GM23338 (cell line): ENCODE results near the gene NAP1L2. TPM values are rescaled to one million over a fixed set of nuclear protein-coding genes. Genes with fewer than 3 reads are reported as not detected.

Experiments used
- ATAC-seq: fragments of 200-7000 bp; cut with Tn5 transposase; 3 replicates; pipeline ENCODE4 v1.9.1; 2020
- DNase-seq: peaks from one replicate; pipeline ENCODE4 v3.0.0-alpha.2; 2015; ENCODE audit warnings: low spot score
- H2AFZ ChIP-seq: fragments of 200-600 bp; sonication (generic); 2 replicates; pipeline ENCODE4 v1.8.0; 2016; ENCODE audit warnings: antibody characterized with exemption, mild to moderate bottlenecking, moderate library complexity
- H3F3A ChIP-seq: fragments of 200-600 bp; sonication (generic); replicated peaks from 2 replicates; pipeline ENCODE4 v1.8.0; 2017; ENCODE audit warnings: antibody characterized with exemption, mixed run types, low read depth
- H3K27ac ChIP-seq: fragments of 200-600 bp; sonication (generic); 2 replicates; pipeline ENCODE4 v1.6.1; 2016; ENCODE audit warnings: low read depth
- H3K27me3 ChIP-seq: fragments of 200-600 bp; sonication (generic); 2 replicates; pipeline ENCODE4 v1.8.0; 2016; ENCODE audit warnings: mild to moderate bottlenecking, mixed run types, moderate library complexity; ENCODE audit not compliant: insufficient read depth
- H3K36me3 ChIP-seq: fragments of 200-600 bp; sonication (generic); 2 replicates; pipeline ENCODE4 v1.8.0; 2016; ENCODE audit warnings: mild to moderate bottlenecking; ENCODE audit not compliant: insufficient read depth
- H3K4me1 ChIP-seq: fragments of 200-600 bp; sonication (generic); 2 replicates; pipeline ENCODE4 v1.8.0; 2016; ENCODE audit warnings: mild to moderate bottlenecking, moderate library complexity; ENCODE audit not compliant: insufficient read depth
- H3K4me2 ChIP-seq: fragments of 200-600 bp; sonication (generic); 2 replicates; pipeline ENCODE4 v1.7.1; 2017; ENCODE audit warnings: mixed run types
- H3K4me3 ChIP-seq: fragments of 200-600 bp; sonication (generic); 2 replicates; pipeline ENCODE4 v1.6.1; 2016; ENCODE audit warnings: mixed run types
- H3K79me2 ChIP-seq: fragments of 200-600 bp; sonication (generic); replicated peaks from 2 replicates; pipeline ENCODE4 v1.8.0; 2017; ENCODE audit warnings: mild to moderate bottlenecking; ENCODE audit not compliant: insufficient read depth
- H3K9me2 ChIP-seq: fragments of 200-600 bp; sonication (generic); 2 replicates; pipeline ENCODE4 v1.8.0; 2017; ENCODE audit not compliant: insufficient read depth
- H4K20me1 ChIP-seq: fragments of 200-600 bp; sonication (generic); replicated peaks from 2 replicates; pipeline ENCODE4 v1.8.0; 2017; ENCODE audit warnings: mild to moderate bottlenecking; ENCODE audit not compliant: insufficient read depth
- H3K27ac Mint-ChIP-seq: 2 replicates; pipeline ENCODE4 v1.8.0; 2020; ENCODE audit warnings: inconsistent platforms, mild to moderate bottlenecking, moderate library complexity, mixed read lengths
- H3K27me3 Mint-ChIP-seq: 3 replicates; pipeline ENCODE4 v1.8.0; 2022; ENCODE audit warnings: low read depth, mild to moderate bottlenecking, moderate library complexity, mixed read lengths, inconsistent platforms; ENCODE audit not compliant: insufficient read depth, poor library complexity
- H3K36me3 Mint-ChIP-seq: 3 replicates; pipeline ENCODE4 v1.8.0; 2021; ENCODE audit warnings: low read depth, mild to moderate bottlenecking, inconsistent platforms, moderate library complexity, mixed read lengths
- H3K4me1 Mint-ChIP-seq: 3 replicates; pipeline ENCODE4 v1.8.0; 2020; ENCODE audit warnings: mild to moderate bottlenecking, inconsistent platforms, mixed read lengths
- H3K4me3 Mint-ChIP-seq: 3 replicates; pipeline ENCODE4 v1.8.0; 2021; ENCODE audit warnings: moderate library complexity, mild to moderate bottlenecking, inconsistent platforms, mixed read lengths
- H3K9me3 Mint-ChIP-seq: 3 replicates; pipeline ENCODE4 v1.8.0; 2020; ENCODE audit warnings: moderate library complexity, mild to moderate bottlenecking, inconsistent platforms, mixed read lengths
- CREB1 ChIP-seq: fragments of 250-450 bp; sonication (Bioruptor Pico); IDR thresholded peaks from 2 replicates; pipeline ENCODE4 v1.5.0; 2020; ENCODE audit warnings: low read depth, mild to moderate bottlenecking, moderate library complexity
- EZH2 ChIP-seq: fragments of 200-600 bp; sonication (generic); IDR thresholded peaks from one replicate; pipeline ENCODE4 v1.8.0; 2017; ENCODE audit warnings: antibody characterized with exemption, mild to moderate bottlenecking, low read depth; ENCODE audit not compliant: unreplicated experiment
- EZH2phosphoT487 ChIP-seq: fragments of 200-600 bp; sonication (generic); IDR thresholded peaks from one replicate; pipeline ENCODE4 v1.8.1; 2018; ENCODE audit warnings: antibody characterized with exemption; ENCODE audit not compliant: unreplicated experiment
- JUNB ChIP-seq: IDR thresholded peaks from one replicate; pipeline ENCODE4 v1.6.1; 2016; ENCODE audit warnings: antibody characterized with exemption; ENCODE audit not compliant: unreplicated experiment
- NANOG ChIP-seq: IDR thresholded peaks from 2 replicates; pipeline ENCODE4 v1.6.1; 2016; ENCODE audit warnings: antibody characterized with exemption, borderline replicate concordance
- POLR2AphosphoS5 ChIP-seq: IDR thresholded peaks from 2 replicates; pipeline ENCODE4 v1.6.1; 2016; ENCODE audit warnings: antibody characterized with exemption, low read depth
- STAT1 ChIP-seq: IDR thresholded peaks from one replicate; pipeline ENCODE4 v1.6.1; 2016; ENCODE audit warnings: antibody characterized with exemption; ENCODE audit not compliant: unreplicated experiment
- ZNF114 ChIP-seq: fragments of 250-450 bp; sonication (Bioruptor Pico); IDR thresholded peaks from 2 replicates; pipeline ENCODE4 v1.5.0; 2020; ENCODE audit warnings: mild to moderate bottlenecking, moderate library complexity
- ZNF331 ChIP-seq: fragments of 250-450 bp; sonication (Bioruptor Pico); IDR thresholded peaks from 2 replicates; pipeline ENCODE4 v1.5.0; 2020; ENCODE audit warnings: low read depth, mild to moderate bottlenecking, moderate library complexity
- polyA plus RNA-seq: library from polyadenylated mRNA; unstranded; fragments of >200 nt; fragmentation: Nextera tagmentation; extraction: Ambion mirVana; gene quantifications from 2 replicates; pipeline ENCODE4 v1.2.1, GENCODE V29; 2016
- total RNA-seq: library from RNA; depleted of rRNA; stranded (reverse); fragments of >200 nt; shearing (Covaris generic); gene quantifications from 2 replicates; pipeline ENCODE4 v1.2.3, GENCODE V29; 2014
- TF ChIP-seq, protein P1 (sequence below): IDR thresholded peaks from 2 replicates; pipeline ENCODE4 v1.6.1; 2016; ENCODE audit warnings: antibody characterized with exemption
- TF ChIP-seq, protein P2 (sequence below), 2 experiments: fragments of 200-600 bp in 1 of 2; sonication (generic) in 1 of 2; conservative IDR thresholded peaks; 2 replicates each; pipeline versions ENCODE4 v1.5.1 to v1.6.1; 2016 to 2017; ENCODE audit warnings: antibody characterized with exemption in 2 of 2, low read depth in 2 of 2, mild to moderate bottlenecking in 2 of 2, moderate library complexity in 1 of 2
- TF ChIP-seq, protein P3 (sequence below): IDR thresholded peaks from one replicate; pipeline ENCODE4 v1.6.1; 2018; ENCODE audit warnings: antibody characterized with exemption; ENCODE audit not compliant: unreplicated experiment
- TF ChIP-seq, protein P4 (sequence below): fragments of 250-450 bp; sonication (Bioruptor Pico); IDR thresholded peaks from 2 replicates; pipeline ENCODE4 v1.5.0; 2020; ENCODE audit warnings: mild to moderate bottlenecking, moderate library complexity

NAP1L2 gene
- total and polyA plus RNA-seq, 2 experiments from 2014 or later: 11.4 to 16.2 TPM

DNA sequence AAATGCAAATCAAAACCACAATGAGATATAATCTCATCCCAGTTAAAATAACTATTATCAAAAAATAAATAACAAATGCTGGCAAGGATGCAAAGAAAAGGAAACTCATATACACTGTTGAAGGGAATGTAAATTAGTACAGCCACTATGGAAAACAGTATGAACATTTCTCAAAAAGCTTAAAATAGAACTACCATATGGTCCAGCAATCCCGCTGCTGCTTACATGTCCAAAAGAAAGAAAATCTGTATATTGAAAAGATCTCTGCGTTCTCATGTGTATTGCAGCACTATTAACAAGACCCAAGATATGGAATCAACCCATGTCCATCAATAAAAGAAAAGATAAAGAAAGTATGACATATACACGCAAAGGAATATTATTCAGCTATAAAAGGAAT is 3.0 kb upstream of the NAP1L2 start:
- H4K20me1 ChIP-seq: no peaks in the 10 kb centered on the region
- H3K79me2 ChIP-seq: peaks cover 9% of the 10 kb centered on the region
- Mint-ChIP-seq H3K4me1 (peaks cover 7% of the 10 kb centered on the region; the same call in 2 of the 3 replicates), H3K4me3 (no peak overlapping the region), H3K27ac (no peak overlapping the region), H3K36me3 (peaks cover 4% of the 10 kb centered on the region; the same call in 1 of the 3 replicates), H3K27me3 (peaks cover 2% of the 10 kb centered on the region), H3K9me3 (peaks cover 2% of the 10 kb centered on the region; the same call in 2 of the 3 replicates)
- H3K27me3 ChIP-seq: no peaks in the 10 kb centered on the region
- no peak overlapping the region for H2AFZ ChIP-seq
- H3K4me3 ChIP-seq: no peak overlapping the region
- H3K36me3 ChIP-seq: no peaks in the 10 kb centered on the region
- peaks cover 11% of the 10 kb centered on the region; the same call in 1 of the 2 replicates for H3K4me1 ChIP-seq
- no peak overlapping the region for H3K27ac ChIP-seq
- DNase-seq (no peak), ATAC-seq (no peak)
- no peaks in the 10 kb centered on the region for H3K9me2 ChIP-seq
- H3K4me2 ChIP-seq: no peak overlapping the region
- H3F3A ChIP-seq: no peaks in the 10 kb centered on the region
- TF ChIP-seq EZH2phosphoT487 (no peak), EZH2 (no peak), POLR2AphosphoS5 (no peak), STAT1 (no peak), JUNB (no peak), ZNF331 (CRISPR knock-in tag) (no peak), NANOG (no peak), ZNF114 (CRISPR knock-in tag) (no peak), CREB1 (CRISPR knock-in tag) (no peak)
- TF ChIP-seq, protein P1, sequence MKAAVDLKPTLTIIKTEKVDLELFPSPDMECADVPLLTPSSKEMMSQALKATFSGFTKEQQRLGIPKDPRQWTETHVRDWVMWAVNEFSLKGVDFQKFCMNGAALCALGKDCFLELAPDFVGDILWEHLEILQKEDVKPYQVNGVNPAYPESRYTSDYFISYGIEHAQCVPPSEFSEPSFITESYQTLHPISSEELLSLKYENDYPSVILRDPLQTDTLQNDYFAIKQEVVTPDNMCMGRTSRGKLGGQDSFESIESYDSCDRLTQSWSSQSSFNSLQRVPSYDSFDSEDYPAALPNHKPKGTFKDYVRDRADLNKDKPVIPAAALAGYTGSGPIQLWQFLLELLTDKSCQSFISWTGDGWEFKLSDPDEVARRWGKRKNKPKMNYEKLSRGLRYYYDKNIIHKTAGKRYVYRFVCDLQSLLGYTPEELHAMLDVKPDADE: no peak
- TF ChIP-seq, protein P2, sequence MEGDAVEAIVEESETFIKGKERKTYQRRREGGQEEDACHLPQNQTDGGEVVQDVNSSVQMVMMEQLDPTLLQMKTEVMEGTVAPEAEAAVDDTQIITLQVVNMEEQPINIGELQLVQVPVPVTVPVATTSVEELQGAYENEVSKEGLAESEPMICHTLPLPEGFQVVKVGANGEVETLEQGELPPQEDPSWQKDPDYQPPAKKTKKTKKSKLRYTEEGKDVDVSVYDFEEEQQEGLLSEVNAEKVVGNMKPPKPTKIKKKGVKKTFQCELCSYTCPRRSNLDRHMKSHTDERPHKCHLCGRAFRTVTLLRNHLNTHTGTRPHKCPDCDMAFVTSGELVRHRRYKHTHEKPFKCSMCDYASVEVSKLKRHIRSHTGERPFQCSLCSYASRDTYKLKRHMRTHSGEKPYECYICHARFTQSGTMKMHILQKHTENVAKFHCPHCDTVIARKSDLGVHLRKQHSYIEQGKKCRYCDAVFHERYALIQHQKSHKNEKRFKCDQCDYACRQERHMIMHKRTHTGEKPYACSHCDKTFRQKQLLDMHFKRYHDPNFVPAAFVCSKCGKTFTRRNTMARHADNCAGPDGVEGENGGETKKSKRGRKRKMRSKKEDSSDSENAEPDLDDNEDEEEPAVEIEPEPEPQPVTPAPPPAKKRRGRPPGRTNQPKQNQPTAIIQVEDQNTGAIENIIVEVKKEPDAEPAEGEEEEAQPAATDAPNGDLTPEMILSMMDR (conservative IDR thresholded peaks at IDR 0.05; ENCODE audit: low read depth in 2 of 2): no peak
- TF ChIP-seq, protein P3, sequence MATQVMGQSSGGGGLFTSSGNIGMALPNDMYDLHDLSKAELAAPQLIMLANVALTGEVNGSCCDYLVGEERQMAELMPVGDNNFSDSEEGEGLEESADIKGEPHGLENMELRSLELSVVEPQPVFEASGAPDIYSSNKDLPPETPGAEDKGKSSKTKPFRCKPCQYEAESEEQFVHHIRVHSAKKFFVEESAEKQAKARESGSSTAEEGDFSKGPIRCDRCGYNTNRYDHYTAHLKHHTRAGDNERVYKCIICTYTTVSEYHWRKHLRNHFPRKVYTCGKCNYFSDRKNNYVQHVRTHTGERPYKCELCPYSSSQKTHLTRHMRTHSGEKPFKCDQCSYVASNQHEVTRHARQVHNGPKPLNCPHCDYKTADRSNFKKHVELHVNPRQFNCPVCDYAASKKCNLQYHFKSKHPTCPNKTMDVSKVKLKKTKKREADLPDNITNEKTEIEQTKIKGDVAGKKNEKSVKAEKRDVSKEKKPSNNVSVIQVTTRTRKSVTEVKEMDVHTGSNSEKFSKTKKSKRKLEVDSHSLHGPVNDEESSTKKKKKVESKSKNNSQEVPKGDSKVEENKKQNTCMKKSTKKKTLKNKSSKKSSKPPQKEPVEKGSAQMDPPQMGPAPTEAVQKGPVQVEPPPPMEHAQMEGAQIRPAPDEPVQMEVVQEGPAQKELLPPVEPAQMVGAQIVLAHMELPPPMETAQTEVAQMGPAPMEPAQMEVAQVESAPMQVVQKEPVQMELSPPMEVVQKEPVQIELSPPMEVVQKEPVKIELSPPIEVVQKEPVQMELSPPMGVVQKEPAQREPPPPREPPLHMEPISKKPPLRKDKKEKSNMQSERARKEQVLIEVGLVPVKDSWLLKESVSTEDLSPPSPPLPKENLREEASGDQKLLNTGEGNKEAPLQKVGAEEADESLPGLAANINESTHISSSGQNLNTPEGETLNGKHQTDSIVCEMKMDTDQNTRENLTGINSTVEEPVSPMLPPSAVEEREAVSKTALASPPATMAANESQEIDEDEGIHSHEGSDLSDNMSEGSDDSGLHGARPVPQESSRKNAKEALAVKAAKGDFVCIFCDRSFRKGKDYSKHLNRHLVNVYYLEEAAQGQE: no peak
- TF ChIP-seq, protein P4, sequence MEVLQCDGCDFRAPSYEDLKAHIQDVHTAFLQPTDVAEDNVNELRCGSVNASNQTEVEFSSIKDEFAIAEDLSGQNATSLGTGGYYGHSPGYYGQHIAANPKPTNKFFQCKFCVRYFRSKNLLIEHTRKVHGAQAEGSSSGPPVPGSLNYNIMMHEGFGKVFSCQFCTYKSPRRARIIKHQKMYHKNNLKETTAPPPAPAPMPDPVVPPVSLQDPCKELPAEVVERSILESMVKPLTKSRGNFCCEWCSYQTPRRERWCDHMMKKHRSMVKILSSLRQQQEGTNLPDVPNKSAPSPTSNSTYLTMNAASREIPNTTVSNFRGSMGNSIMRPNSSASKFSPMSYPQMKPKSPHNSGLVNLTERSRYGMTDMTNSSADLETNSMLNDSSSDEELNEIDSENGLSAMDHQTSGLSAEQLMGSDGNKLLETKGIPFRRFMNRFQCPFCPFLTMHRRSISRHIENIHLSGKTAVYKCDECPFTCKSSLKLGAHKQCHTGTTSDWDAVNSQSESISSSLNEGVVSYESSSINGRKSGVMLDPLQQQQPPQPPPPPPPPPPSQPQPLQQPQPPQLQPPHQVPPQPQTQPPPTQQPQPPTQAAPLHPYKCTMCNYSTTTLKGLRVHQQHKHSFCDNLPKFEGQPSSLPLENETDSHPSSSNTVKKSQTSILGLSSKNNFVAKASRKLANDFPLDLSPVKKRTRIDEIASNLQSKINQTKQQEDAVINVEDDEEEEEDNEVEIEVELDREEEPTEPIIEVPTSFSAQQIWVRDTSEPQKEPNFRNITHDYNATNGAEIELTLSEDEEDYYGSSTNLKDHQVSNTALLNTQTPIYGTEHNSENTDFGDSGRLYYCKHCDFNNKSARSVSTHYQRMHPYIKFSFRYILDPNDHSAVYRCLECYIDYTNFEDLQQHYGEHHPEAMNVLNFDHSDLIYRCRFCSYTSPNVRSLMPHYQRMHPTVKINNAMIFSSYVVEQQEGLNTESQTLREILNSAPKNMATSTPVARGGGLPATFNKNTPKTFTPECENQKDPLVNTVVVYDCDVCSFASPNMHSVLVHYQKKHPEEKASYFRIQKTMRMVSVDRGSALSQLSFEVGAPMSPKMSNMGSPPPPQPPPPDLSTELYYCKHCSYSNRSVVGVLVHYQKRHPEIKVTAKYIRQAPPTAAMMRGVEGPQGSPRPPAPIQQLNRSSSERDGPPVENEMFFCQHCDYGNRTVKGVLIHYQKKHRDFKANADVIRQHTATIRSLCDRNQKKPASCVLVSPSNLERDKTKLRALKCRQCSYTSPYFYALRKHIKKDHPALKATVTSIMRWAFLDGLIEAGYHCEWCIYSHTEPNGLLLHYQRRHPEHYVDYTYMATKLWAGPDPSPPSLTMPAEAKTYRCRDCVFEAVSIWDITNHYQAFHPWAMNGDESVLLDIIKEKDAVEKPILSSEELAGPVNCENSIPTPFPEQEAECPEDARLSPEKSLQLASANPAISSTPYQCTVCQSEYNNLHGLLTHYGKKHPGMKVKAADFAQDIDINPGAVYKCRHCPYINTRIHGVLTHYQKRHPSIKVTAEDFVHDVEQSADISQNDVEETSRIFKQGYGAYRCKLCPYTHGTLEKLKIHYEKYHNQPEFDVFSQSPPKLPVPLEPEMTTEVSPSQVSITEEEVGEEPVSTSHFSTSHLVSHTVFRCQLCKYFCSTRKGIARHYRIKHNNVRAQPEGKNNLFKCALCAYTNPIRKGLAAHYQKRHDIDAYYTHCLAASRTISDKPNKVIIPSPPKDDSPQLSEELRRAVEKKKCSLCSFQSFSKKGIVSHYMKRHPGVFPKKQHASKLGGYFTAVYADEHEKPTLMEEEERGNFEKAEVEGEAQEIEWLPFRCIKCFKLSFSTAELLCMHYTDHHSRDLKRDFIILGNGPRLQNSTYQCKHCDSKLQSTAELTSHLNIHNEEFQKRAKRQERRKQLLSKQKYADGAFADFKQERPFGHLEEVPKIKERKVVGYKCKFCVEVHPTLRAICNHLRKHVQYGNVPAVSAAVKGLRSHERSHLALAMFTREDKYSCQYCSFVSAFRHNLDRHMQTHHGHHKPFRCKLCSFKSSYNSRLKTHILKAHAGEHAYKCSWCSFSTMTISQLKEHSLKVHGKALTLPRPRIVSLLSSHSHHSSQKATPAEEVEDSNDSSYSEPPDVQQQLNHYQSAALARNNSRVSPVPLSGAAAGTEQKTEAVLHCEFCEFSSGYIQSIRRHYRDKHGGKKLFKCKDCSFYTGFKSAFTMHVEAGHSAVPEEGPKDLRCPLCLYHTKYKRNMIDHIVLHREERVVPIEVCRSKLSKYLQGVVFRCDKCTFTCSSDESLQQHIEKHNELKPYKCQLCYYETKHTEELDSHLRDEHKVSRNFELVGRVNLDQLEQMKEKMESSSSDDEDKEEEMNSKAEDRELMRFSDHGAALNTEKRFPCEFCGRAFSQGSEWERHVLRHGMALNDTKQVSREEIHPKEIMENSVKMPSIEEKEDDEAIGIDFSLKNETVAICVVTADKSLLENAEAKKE (CRISPR knock-in tag): no peak
